ENCODE results near the gene BCAP31. TPM values are rescaled to one million over a fixed set of nuclear protein-coding genes. Genes with fewer than 3 reads are reported as not detected.
"Not testable (repeated sequence)": the region's sequence is repeated elsewhere in the genome, so short reads cannot be mapped to it uniquely, and the experiment has no call there.

The BCAP31 gene
- total RNA-seq, 2 donors from 2014 or later = 217 to 295 TPM

GRCh38 chrX:153750127-153750774 is 26.1 kb upstream of the BCAP31 start:
- TF ChIP-seq CTCF (IDR thresholded peaks at IDR 0.05) = no peak
- H3K27me3 ChIP-seq = no peaks in the 10 kb centered on the region
- H3K9ac ChIP-seq (ENCODE audit: low read depth in 2 of 2, low read length in 2 of 2) = no peak overlapping the region
- no peaks in the 10 kb centered on the region for H3K4me1 ChIP-seq
- H3K9me3 ChIP-seq = no peaks in the 10 kb centered on the region
- no peak overlapping the region for H3K27ac ChIP-seq
- DNase-seq = no peak
- no peaks in the 10 kb centered on the region for H3K36me3 ChIP-seq
- H3K4me3 ChIP-seq = no peak overlapping the region
- intact Hi-C loops (cut with DNase I) = no loop called here

GRCh38 chrX:153749017-153749416 is 24.8 kb upstream of the BCAP31 start:
- H3K4me1 ChIP-seq; H3K4me3 ChIP-seq; DNase-seq; H3K9me3 ChIP-seq; H3K9ac ChIP-seq (ENCODE audit: low read depth in 2 of 2, low read length in 2 of 2); H3K36me3 ChIP-seq; H3K27ac ChIP-seq; intact Hi-C loops (cut with DNase I); H3K27me3 ChIP-seq: not testable (repeated sequence)

- H3K4me1 ChIP-seq; H3K36me3 ChIP-seq; H3K4me3 ChIP-seq; intact Hi-C loops (cut with DNase I); H3K27me3 ChIP-seq; DNase-seq; H3K27ac ChIP-seq; H3K9me3 ChIP-seq; H3K9ac ChIP-seq (ENCODE audit: low read depth in 2 of 2, low read length in 2 of 2): not testable (repeated sequence)
Observed at GRCh38 chrX:153746991-153747390, 22.8 kb upstream of the BCAP31 start.

GRCh38 chrX:153746359-153746758 is 22.2 kb upstream of the BCAP31 start:
- H3K9me3 ChIP-seq = no peaks in the 10 kb centered on the region
- no peaks in the 10 kb centered on the region for H3K27me3 ChIP-seq
- no peak for DNase-seq
- intact Hi-C loops (cut with DNase I) = no loop called here
- no peaks in the 10 kb centered on the region for H3K4me1 ChIP-seq
- TF ChIP-seq CTCF (IDR thresholded peaks at IDR 0.05) = no peak
- H3K36me3 ChIP-seq = no peaks in the 10 kb centered on the region
- H3K9ac ChIP-seq (ENCODE audit: low read depth in 2 of 2, low read length in 2 of 2) = no peak overlapping the region
- H3K4me3 ChIP-seq = no peak overlapping the region
- H3K27ac ChIP-seq = no peak overlapping the region

GRCh38 chrX:153745067-153745433 is 20.9 kb upstream of the BCAP31 start:
- intact Hi-C loops (cut with DNase I); DNase-seq; H3K27ac ChIP-seq; H3K4me1 ChIP-seq; H3K27me3 ChIP-seq; H3K36me3 ChIP-seq; H3K9me3 ChIP-seq; H3K4me3 ChIP-seq; H3K9ac ChIP-seq (ENCODE audit: low read depth in 2 of 2, low read length in 2 of 2): not testable (repeated sequence)

- no peaks in the 10 kb centered on the region for H3K36me3 ChIP-seq
- no peaks in the 10 kb centered on the region for H3K27me3 ChIP-seq
- TF ChIP-seq CTCF (IDR thresholded peaks at IDR 0.05) = no peak
- peak; percentile 51 for DNase-seq
- peak overlapping the region; percentile 34 to 50 for H3K9ac ChIP-seq (ENCODE audit: low read depth in 2 of 2, low read length in 2 of 2)
- peak overlapping the region; percentile 13 for H3K4me3 ChIP-seq
- no peaks in the 10 kb centered on the region for H3K4me1 ChIP-seq
- H3K9me3 ChIP-seq = no peaks in the 10 kb centered on the region
- H3K27ac ChIP-seq = peak overlapping the region; percentile 13
- intact Hi-C loops (cut with DNase I) = no loop called here
Observed at GRCh38 chrX:153744210-153745066, 20.3 kb upstream of the BCAP31 start.

- H3K27ac ChIP-seq = peak overlapping the region; percentile 22
- H3K4me1 ChIP-seq; H3K36me3 ChIP-seq; H3K9me3 ChIP-seq; H3K27me3 ChIP-seq; intact Hi-C loops (cut with DNase I): not testable (repeated sequence)
- peak; percentile 94 for DNase-seq
- peak overlapping the region; percentile 13 for H3K4me3 ChIP-seq
- peak overlapping the region; percentile 34 to 50 for H3K9ac ChIP-seq (ENCODE audit: low read depth in 2 of 2, low read length in 2 of 2)
Observed at GRCh38 chrX:153743468-153744209, 19.5 kb upstream of the BCAP31 start.

- H3K4me3 ChIP-seq; H3K27me3 ChIP-seq; H3K4me1 ChIP-seq; H3K9me3 ChIP-seq; H3K9ac ChIP-seq (ENCODE audit: low read depth in 2 of 2, low read length in 2 of 2); H3K36me3 ChIP-seq; DNase-seq; intact Hi-C loops (cut with DNase I): not testable (repeated sequence)
- peak overlapping the region; percentile 22 for H3K27ac ChIP-seq
Observed at GRCh38 chrX:153742796-153743467, 18.7 kb upstream of the BCAP31 start.

- H3K27me3 ChIP-seq; H3K9ac ChIP-seq (ENCODE audit: low read depth in 2 of 2, low read length in 2 of 2); DNase-seq; H3K36me3 ChIP-seq; H3K9me3 ChIP-seq; intact Hi-C loops (cut with DNase I); H3K27ac ChIP-seq; H3K4me3 ChIP-seq; H3K4me1 ChIP-seq: not testable (repeated sequence)
Observed at GRCh38 chrX:153742111-153742510, 17.9 kb upstream of the BCAP31 start.

All from colonic mucosa (tissue), 4 donors.